ENCODE results near the gene CFAP210. TPM values are rescaled to one million over a fixed set of nuclear protein-coding genes. Genes with fewer than 3 reads are reported as not detected.
"Not testable (repeated sequence)": the region's sequence is repeated elsewhere in the genome, so short reads cannot be mapped to it uniquely, and the experiment has no call there.

The CFAP210 gene
- total RNA-seq, 4 donors from 2014 or later: not detected

GRCh38 chr2:169613876-169614275 is 80.3 kb downstream of the CFAP210 start:
- H3K36me3 ChIP-seq: peaks cover 76% of the 10 kb centered on the region
- no peak for DNase-seq (ENCODE audit: low spot score in 2 of 2)

GRCh38 chr2:169609264-169609663 is 84.9 kb downstream of the CFAP210 start:
- TF ChIP-seq POLR2AphosphoS5 (IDR thresholded peaks at IDR 0.05): no peak
- TF ChIP-seq CTCF (IDR thresholded peaks at IDR 0.05): no peak
- TF ChIP-seq EP300 (IDR thresholded peaks at IDR 0.05): no peak
- TF ChIP-seq POLR2A (IDR thresholded peaks at IDR 0.05): no peak
- no peaks in the 10 kb centered on the region for H3K9me3 ChIP-seq
- no peaks in the 10 kb centered on the region for H3K27me3 ChIP-seq
- H3K27ac ChIP-seq: no peak overlapping the region
- WGBS: 89% methylated on average over 2 of the region's 2 CpGs
- H3K4me1 ChIP-seq: no peaks in the 10 kb centered on the region
- H3K4me3 ChIP-seq: no peak overlapping the region
- peaks cover 77% of the 10 kb centered on the region for H3K36me3 ChIP-seq
- no peak for DNase-seq (ENCODE audit: low spot score in 2 of 2)

More at GRCh38 chr2:169613876-169614275, 80.3 kb downstream of the CFAP210 start:
- peaks cover 5% of the 10 kb centered on the region for H3K9me3 ChIP-seq
- no peak for TF ChIP-seq POLR2A (IDR thresholded peaks at IDR 0.05)
- TF ChIP-seq EP300 (IDR thresholded peaks at IDR 0.05): no peak
- TF ChIP-seq CTCF (IDR thresholded peaks at IDR 0.05): no peak
- TF ChIP-seq POLR2AphosphoS5 (IDR thresholded peaks at IDR 0.05): no peak
- no peak overlapping the region for H3K27ac ChIP-seq
- 86% methylated on average over 2 of the region's 2 CpGs for WGBS
- H3K4me3 ChIP-seq: no peak overlapping the region
- no peaks in the 10 kb centered on the region for H3K4me1 ChIP-seq
- H3K27me3 ChIP-seq: no peaks in the 10 kb centered on the region

GRCh38 chr2:169599568-169599967 is 94.6 kb downstream of the CFAP210 start:
- no peak for TF ChIP-seq CTCF (IDR thresholded peaks at IDR 0.05)
- TF ChIP-seq POLR2A (IDR thresholded peaks at IDR 0.05): no peak
- no peak for TF ChIP-seq EP300 (IDR thresholded peaks at IDR 0.05)
- no peak for TF ChIP-seq POLR2AphosphoS5 (IDR thresholded peaks at IDR 0.05)
- Histone ChIP-seq H3K9me3 (no peaks in the 10 kb centered on the region), H3K27me3 (no peaks in the 10 kb centered on the region), H3K4me1 (no peaks in the 10 kb centered on the region), H3K36me3 (peaks cover 4% of the 10 kb centered on the region), H3K4me3 (no peak overlapping the region), H3K27ac (no peak overlapping the region)
- no peak for DNase-seq (ENCODE audit: low spot score in 2 of 2)

DNA sequence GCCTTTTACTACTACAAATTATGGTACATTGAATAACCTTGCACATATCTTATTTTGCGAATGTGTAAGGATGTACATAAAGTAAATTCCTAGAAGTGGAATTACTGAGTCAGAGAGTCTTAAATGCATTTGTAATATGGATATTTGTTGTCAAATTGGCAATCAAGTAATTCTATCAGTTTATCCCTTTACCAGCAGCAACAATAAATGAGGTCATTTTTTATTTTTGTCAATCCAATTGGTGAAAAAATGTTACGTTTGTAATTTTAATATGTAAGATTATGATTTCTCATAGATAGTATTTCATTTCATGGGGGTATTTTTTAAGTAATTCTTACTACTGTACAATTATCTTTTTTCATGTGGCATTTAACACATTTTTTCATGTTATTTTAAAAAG is 95.2 kb downstream of the CFAP210 start:
- Histone ChIP-seq H3K27ac (no peak overlapping the region), H3K27me3 (no peaks in the 10 kb centered on the region), H3K4me3 (no peak overlapping the region), H3K36me3 (no peaks in the 10 kb centered on the region), H3K4me1 (no peaks in the 10 kb centered on the region), H3K9me3 (no peaks in the 10 kb centered on the region)
- WGBS: 93% methylated on average over 2 of the region's 2 CpGs
- no peak for TF ChIP-seq POLR2AphosphoS5 (IDR thresholded peaks at IDR 0.05)
- TF ChIP-seq POLR2A (IDR thresholded peaks at IDR 0.05): no peak
- TF ChIP-seq CTCF (IDR thresholded peaks at IDR 0.05): no peak
- DNase-seq (ENCODE audit: low spot score in 2 of 2): no peak

DNA sequence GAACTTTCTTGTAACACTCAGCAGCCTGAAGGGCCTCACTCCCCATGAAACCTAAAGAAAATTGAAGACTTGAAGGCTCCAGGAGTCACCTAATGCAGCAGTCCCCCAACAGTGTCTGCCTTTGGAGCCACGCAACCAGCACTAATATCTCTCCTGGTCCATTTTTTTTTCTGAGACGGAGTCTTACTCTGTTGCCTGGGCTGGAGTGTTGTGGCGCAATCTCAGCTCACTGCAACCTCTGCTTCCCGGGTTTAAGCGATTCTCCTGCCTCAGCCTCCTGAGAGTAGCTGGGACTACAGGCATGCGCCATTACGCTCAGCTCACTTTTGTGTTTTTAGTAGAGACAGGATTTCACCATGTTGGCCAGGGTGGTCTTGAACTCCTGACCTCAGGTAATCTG is 97.7 kb downstream of the CFAP210 start:
- H3K36me3 ChIP-seq; DNase-seq (ENCODE audit: low spot score in 2 of 2); H3K27ac ChIP-seq; H3K4me3 ChIP-seq; H3K27me3 ChIP-seq; H3K4me1 ChIP-seq; H3K9me3 ChIP-seq: not testable (repeated sequence)
- 93% methylated on average over 6 of the region's 7 CpGs for WGBS

Other genes starting within 250 kb of the CFAP210 start
- gene BBS5, start 214.9 kb downstream of the CFAP210 start, total RNA-seq: 10 to 100 TPM in 2 of 4 donors, 1 to 10 TPM in 2; 4.3 to 24.1 (median 9.8) TPM
- 1 to 10 TPM in 1 of 4 donors, under 1 TPM in 3; 0.36 to 1.2 (median 0.58) TPM for gene KLHL41, start 184.7 kb downstream of the CFAP210 start, total RNA-seq
- gene FASTKD1, start 120.5 kb downstream of the CFAP210 start, total RNA-seq: 10 to 100 TPM in 3 of 4 donors, 1 to 10 TPM in 1; 8.2 to 22.4 (median 16.1) TPM
- gene PPIG, start 110.1 kb downstream of the CFAP210 start, total RNA-seq: 10 to 100 TPM; 29.0 to 48.0 (median 31.1) TPM
- 1 to 10 TPM; 3.5 to 5.6 (median 4.4) TPM for gene PHOSPHO2, start 64 bp upstream of the CFAP210 start, total RNA-seq
- 1 to 10 TPM in 3 of 4 donors, under 1 TPM in 1; 0.98 to 4.2 (median 3.3) TPM for gene KLHL23, start 39.4 kb upstream of the CFAP210 start, total RNA-seq
- 10 to 100 TPM; 35.5 to 91.0 (median 44.4) TPM for gene SSB, start 104.5 kb upstream of the CFAP210 start, total RNA-seq
- 10 to 100 TPM; 34.8 to 43.9 (median 41.2) TPM for gene METTL5, start 130.5 kb upstream of the CFAP210 start, total RNA-seq
- 100 to 1,000 TPM in 1 of 4 donors, 10 to 100 TPM in 3; 41.9 to 140 (median 60.4) TPM for gene UBR3, start 133.0 kb upstream of the CFAP210 start, total RNA-seq

Measured in suprapubic skin (tissue), 4 donors.